Stimulated activated CD8-positive, alpha-beta memory T cell treated with anti-CD3 and anti-CD28 coated beads, Interleukin-12 subunit alpha, Interleukin-12 subunit beta, amount 100 ng/mL, for 4 hours (primary cell): ENCODE results near the gene RPL39L.
"Not testable (repeated sequence)": the region's sequence is repeated elsewhere in the genome, so short reads cannot be mapped to it uniquely, and the experiment has no call there.

Source experiments
- DNase-seq: peaks from one replicate; pipeline ENCODE4 v3.0.0-alpha.2; 2020; ENCODE audit warnings: low read depth

The RPL39L gene

DNA sequence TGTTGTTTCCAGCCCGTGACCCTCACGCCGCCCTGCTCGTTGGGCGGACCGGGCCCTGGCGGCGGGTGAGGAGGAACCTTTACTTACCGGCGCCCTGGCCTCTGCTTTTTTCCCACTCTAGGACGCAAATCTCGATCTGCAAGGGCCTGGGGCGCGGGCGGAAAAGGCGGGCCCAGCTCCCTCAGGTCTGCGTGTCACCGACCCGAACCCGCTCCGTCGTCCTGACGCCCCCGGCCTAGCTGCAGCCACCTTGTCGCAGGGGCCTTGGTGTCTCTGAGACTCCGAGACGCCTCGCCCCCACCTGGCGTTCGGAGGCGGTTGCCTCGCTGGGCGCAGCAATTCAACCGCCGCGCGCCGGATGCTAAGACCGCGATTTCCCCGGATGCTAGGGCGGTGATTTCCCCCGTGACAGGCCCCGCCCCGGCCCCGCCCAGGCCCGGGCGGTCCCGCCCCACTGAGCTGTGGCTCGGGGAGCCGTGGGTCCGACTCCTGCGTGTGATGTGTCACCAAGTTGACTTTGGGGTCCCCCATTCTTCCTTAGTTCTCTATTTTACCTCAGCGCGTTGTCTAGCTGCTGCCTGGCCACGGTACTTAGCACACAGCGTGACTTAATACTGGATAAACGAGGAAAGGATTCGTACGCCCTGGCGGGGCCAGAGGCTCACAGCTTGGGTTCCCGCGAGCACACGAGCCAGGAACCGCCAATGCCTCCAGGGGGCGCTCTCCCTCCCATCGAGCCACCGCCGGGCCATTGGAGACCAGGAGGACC, at the start of gene RPL39L:
RPL39L (minus strand) TSS at position 371 of the 769 bp plus-strand sequence. CDS start 18,196 bp downstream, outside the sequence.
- DNase-seq, result peak; percentile 87

DNA sequence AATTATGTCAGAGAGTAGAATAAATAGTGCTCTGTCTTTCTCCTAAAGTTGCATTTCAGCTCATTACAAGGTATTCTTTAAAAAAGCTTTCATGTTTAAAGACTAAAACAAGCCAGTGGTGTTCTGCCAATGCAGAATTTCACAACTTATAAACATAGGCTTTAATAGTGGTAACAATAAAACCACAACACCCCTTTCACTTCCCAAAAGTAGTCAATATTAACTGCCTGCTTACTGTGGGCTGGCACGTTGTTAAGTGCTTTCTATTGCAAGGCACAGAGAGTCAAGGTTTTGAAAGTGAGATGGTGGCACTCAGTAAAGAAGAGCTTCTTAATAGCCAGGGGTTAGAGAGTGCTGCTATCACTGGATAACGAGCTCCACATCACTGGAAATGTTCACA, 49.6 kb upstream of the RPL39L start:
- no peak for DNase-seq

- DNase-seq, result no peak
Measured at GRCh38 chr3:187186801-187187421, 47.6 kb upstream of the RPL39L start.

DNA sequence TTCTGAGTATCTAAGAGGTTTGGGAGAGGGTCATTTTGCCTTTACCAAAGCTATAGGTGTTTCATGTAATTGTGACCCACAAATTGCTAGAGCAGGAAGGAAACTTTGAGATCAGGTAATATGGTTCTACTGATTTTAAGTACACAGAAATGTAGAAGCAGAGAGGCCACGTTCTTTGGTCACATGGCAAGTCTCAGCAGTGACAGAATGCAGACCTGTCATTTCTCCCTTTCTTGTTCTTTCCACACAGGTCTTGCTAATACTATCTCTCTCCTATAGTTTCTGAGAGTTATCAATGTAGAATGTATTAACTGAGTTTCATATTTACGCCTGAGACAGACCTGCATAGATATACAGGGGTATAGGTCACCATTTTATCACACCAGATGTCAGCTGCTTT, 47.1 kb upstream of the RPL39L start:
- DNase-seq, result no peak

GRCh38 chr3:187185759-187186158, 46.5 kb upstream of the RPL39L start:
- no peak for DNase-seq

- no peak for DNase-seq
Measured at GRCh38 chr3:187183903-187184302, 44.6 kb upstream of the RPL39L start.

- no peak for DNase-seq
Measured at GRCh38 chr3:187183210-187183862, 44.0 kb upstream of the RPL39L start.

DNA sequence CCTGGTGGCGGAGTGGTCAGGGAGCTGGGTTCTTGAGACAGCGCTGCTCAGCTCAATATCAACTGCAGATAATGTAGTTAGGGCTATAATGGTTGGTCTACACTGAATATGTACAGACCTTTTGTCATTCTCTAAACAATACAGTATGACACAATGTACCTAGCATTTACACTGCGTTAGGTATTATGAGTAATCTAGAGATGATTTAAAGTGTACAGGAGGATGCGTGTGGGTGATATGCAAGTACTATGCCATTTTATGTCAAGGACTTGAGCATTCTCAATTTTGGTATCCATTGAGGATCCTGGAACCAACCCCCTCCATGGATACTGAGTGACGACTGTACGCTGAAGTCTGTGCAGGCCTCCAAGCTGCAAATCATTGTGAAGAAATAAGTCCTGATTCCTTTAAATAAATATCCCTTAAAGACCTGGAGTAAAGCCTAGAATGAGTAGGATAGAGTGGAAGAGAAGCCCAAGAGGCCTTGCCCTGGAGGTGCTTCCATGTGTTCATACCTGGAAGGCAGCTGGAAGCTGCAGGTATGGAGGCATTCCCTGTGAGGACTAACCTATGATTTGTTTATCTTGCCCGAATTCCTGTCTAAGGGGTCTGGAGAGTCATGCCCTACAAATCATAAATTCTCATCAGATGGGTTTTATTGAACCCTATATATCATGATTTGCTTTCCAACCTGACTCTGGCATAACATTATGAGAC, 42.3 kb upstream of the RPL39L start:
- DNase-seq, result no peak

- DNase-seq, result no peak
Measured at GRCh38 chr3:187172929-187173328, 33.6 kb upstream of the RPL39L start.

DNA sequence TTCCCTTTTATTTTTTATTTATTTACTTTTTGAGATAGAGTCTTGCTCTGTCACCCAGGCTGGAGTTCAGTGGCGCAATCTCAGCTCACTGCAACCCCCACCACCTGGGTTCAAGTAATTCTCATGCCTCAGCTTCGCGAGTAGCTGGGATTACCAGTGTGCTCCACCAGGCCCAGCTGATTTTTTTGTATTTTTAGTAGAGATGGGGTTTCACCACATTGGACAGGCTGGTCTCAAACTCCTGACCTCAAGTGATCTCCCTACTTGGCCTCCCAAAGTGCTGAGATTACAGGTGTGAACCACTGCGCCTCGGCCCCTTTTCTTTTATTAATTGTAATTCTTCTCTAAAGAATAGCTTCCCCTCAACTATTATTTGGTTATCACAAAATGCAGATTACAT, 31.6 kb upstream of the RPL39L start:
- DNase-seq, result not testable (repeated sequence)

- no peak for DNase-seq
Measured at GRCh38 chr3:187169231-187169960, 30.1 kb upstream of the RPL39L start.

DNA sequence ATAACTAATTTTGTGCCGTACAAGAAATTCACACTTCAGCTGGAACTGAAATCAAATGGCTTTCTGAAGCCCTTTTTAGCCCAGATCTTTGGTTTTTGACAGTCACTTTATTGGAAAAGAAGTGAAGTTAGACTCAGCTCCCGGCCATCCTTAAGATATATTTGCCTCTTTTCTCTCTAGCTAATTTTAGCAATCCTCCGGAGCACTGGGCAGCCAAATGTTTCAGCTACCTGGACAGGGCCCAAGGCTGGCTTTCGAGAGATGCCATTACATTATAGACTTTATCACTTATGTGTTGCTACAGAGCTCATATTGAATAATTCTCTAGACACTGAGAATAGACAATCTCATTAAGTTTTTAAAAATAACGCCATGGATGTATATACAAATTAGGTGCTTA, 28.5 kb upstream of the RPL39L start:
- no peak for DNase-seq

DNA sequence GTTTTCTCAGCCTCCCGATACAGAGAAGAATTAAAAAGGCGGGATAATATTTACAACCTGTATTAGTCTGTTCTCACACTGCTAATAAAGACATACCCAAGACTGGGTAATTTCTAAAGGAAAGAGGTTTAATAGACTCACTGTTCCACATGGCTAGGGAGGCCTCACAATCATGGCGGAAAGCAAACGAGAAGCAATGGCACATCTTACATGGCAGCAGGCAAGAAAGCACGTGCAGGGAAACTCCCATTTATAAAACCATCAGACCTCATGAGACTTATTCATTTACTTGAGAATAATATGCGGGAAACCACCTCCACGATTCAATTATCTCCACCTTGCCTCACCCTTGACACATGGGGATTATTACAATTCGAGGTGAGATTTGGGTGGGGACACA, 27.5 kb upstream of the RPL39L start:
- no peak for DNase-seq

- no peak for DNase-seq
Measured at GRCh38 chr3:187165144-187165543, 25.8 kb upstream of the RPL39L start.

- no peak for DNase-seq
Measured at GRCh38 chr3:187162265-187162953, 23.1 kb upstream of the RPL39L start.

DNA sequence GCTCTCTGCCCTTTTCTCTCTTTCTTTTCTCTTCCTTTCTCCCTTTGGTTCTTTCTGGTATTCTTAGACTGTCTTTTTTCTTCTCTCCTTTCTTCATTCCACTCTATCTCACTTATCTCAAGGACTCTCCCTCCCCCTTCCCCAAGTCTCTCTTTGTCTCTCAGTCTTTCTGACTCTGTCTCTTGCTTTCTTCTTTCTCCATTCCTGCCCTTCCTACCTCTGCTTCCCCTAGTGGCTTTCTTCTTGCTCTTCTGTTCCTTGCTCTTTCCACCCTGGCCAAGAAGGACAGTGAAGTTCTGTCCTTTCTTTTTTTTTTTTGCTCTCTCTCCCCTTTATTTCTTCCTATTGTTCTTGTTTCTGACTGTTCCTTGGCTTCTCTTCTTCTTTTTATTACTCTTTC, 22.3 kb upstream of the RPL39L start:
- no peak for DNase-seq

GRCh38 chr3:187150599-187150998, 11.3 kb upstream of the RPL39L start:
- peak; percentile 24 for DNase-seq

GRCh38 chr3:187150186-187150585, 10.9 kb upstream of the RPL39L start:
- no peak for DNase-seq

- no peak for DNase-seq
Measured at GRCh38 chr3:187146389-187146788, 7.1 kb upstream of the RPL39L start.

GRCh38 chr3:187145149-187145895, 6.0 kb upstream of the RPL39L start:
- no peak for DNase-seq

- no peak for DNase-seq
Measured at GRCh38 chr3:187139895-187140253, 578 bp upstream of the RPL39L start.
